Fibroblast of lung (primary cell): Measurements from ENCODE around the gene PPAT. TPM values are rescaled to one million over a fixed set of nuclear protein-coding genes. Genes with fewer than 3 reads are reported as not detected.

Experiments
- DNase-seq, 2 donors: peaks; one replicate each; pipeline versions ENCODE4 v3.0.0 to v3.0.0-alpha.2; 2010; ENCODE audit warnings: low read depth in 2 of 2
- H2AFZ ChIP-seq: 2 replicates; pipeline ENCODE4 v1.5.1; 2012; ENCODE audit warnings: low read length, control low read depth, inconsistent platforms
- H3K27ac ChIP-seq: 2 replicates; pipeline ENCODE4 v1.5.1; 2011; ENCODE audit warnings: low read length, control low read depth; ENCODE audit not compliant: insufficient read depth
- H3K27me3 ChIP-seq: 2 replicates; pipeline ENCODE4 v1.5.1; 2011; ENCODE audit warnings: mild to moderate bottlenecking, low read length; ENCODE audit not compliant: control insufficient read depth, insufficient read depth
- H3K36me3 ChIP-seq: 2 replicates; pipeline ENCODE4 v1.5.1; 2011; ENCODE audit warnings: low read length; ENCODE audit not compliant: control insufficient read depth, insufficient read depth
- H3K4me1 ChIP-seq: 2 replicates; pipeline ENCODE4 v1.5.1; 2011; ENCODE audit warnings: low read length; ENCODE audit not compliant: control insufficient read depth, insufficient read depth; ENCODE audit errors: extremely low read depth
- H3K4me2 ChIP-seq: 2 replicates; pipeline ENCODE4 v1.5.1; 2011; ENCODE audit warnings: low read length, control low read depth; ENCODE audit not compliant: insufficient read depth; ENCODE audit errors: extremely low read depth
- H3K4me3 ChIP-seq, 4 experiments: fragments of 200-600 bp in 1 of 4; sonication (generic) in 1 of 4; replicated peaks in 1 of 4; 2 replicates each; pipeline ENCODE4 v1.5.1; 2011 to 2016; ENCODE audit warnings: low read length in 4 of 4, low read depth in 3 of 4, mild to moderate bottlenecking in 3 of 4, control low read depth in 2 of 4, inconsistent platforms in 1 of 4, mixed read lengths in 1 of 4; ENCODE audit not compliant: insufficient read depth in 1 of 4; ENCODE audit errors: control extremely low read depth in 1 of 4
- H3K79me2 ChIP-seq: 2 replicates; pipeline ENCODE4 v1.5.1; 2012; ENCODE audit warnings: mild to moderate bottlenecking, low read length, inconsistent platforms; ENCODE audit not compliant: control insufficient read depth, insufficient read depth
- H3K9ac ChIP-seq: 2 replicates; pipeline ENCODE4 v1.5.1; 2011; ENCODE audit warnings: mild to moderate bottlenecking, low read length, control low read depth; ENCODE audit not compliant: insufficient read depth
- H3K9me3 ChIP-seq: 2 replicates; pipeline ENCODE4 v1.5.1; 2012; ENCODE audit warnings: low read depth, low read length; ENCODE audit not compliant: control insufficient read depth, insufficient read depth
- H4K20me1 ChIP-seq: 2 replicates; pipeline ENCODE4 v1.5.1; 2011; ENCODE audit warnings: low read length; ENCODE audit not compliant: control insufficient read depth, insufficient read depth; ENCODE audit errors: extremely low read depth
- CTCF ChIP-seq, 2 donors: IDR thresholded peaks in 1 of 2; conservative IDR thresholded peaks in 1 of 2; 1 replicate in 1 of 2; 2 replicates in 1 of 2; pipeline ENCODE4 v1.5.1; 2011 to 2012; ENCODE audit warnings: low read length in 2 of 2, control low read depth in 1 of 2, inconsistent platforms in 1 of 2, low read depth in 1 of 2, mild to moderate bottlenecking in 1 of 2
- EZH2 ChIP-seq: IDR thresholded peaks from 2 replicates; pipeline ENCODE4 v1.5.1; 2012; ENCODE audit warnings: low read length, control low read depth, mild to moderate bottlenecking; ENCODE audit errors: missing control alignments
- polyA plus RNA-seq, 2 donors: library from polyadenylated mRNA; depleted of rRNA in 1 of 2; stranded (reverse) in 1 of 2; unstranded in 1 of 2; fragments of >200 nt; gene quantifications; 2 replicates each; pipeline ENCODE4 v1.2.1, GENCODE V29; 2011 to 2012; ENCODE audit warnings: missing spikeins in 1 of 2
- total RNA-seq: library from RNA; depleted of rRNA; stranded (reverse); fragments of >200 nt; gene quantifications from 2 replicates; pipeline ENCODE4 v1.2.1, GENCODE V29; 2014

The PPAT gene
- total and polyA plus RNA-seq, 2 donors (not counting 1 experiment from before 2014, with no cell fraction given) = 8.6 to 14.9 TPM

GRCh38 chr4:56360071-56360470 lies 75.3 kb downstream of the PPAT start:
- Histone ChIP-seq H3K79me2 (no peaks in the 10 kb centered on the region), H4K20me1 (no peaks in the 10 kb centered on the region), H3K9me3 (no peaks in the 10 kb centered on the region), H3K4me1 (no peaks in the 10 kb centered on the region), H3K4me3 (no peak overlapping the region), H3K4me2 (no peak overlapping the region), H2AFZ (no peak overlapping the region), H3K27ac (no peak overlapping the region), H3K27me3 (no peaks in the 10 kb centered on the region), H3K36me3 (no peaks in the 10 kb centered on the region), H3K9ac (no peak overlapping the region)
- DNase-seq = peak; percentile 16 to 39
- TF ChIP-seq EZH2 (no peak), CTCF (conservative IDR thresholded peaks at IDR 0.05 in 1 of 2, IDR thresholded peaks at IDR 0.05 in 1 of 2; ENCODE audit: low read depth in 1 of 2, low read length in 2 of 2) (no peak)

- no peak for DNase-seq
- no peaks in the 10 kb centered on the region for H3K36me3 ChIP-seq
- H2AFZ ChIP-seq = no peak overlapping the region
- H3K4me3 ChIP-seq = no peak overlapping the region
- no peak overlapping the region for H3K27ac ChIP-seq
- H3K9me3 ChIP-seq = no peaks in the 10 kb centered on the region
- no peak overlapping the region for H3K9ac ChIP-seq
- no peak for TF ChIP-seq EZH2
- no peak for TF ChIP-seq CTCF (conservative IDR thresholded peaks at IDR 0.05 in 1 of 2, IDR thresholded peaks at IDR 0.05 in 1 of 2; ENCODE audit: low read depth in 1 of 2, low read length in 2 of 2)
- no peak overlapping the region for H3K4me2 ChIP-seq
- H3K79me2 ChIP-seq = no peaks in the 10 kb centered on the region
- H3K27me3 ChIP-seq = no peaks in the 10 kb centered on the region
- H3K4me1 ChIP-seq = no peaks in the 10 kb centered on the region
- no peaks in the 10 kb centered on the region for H4K20me1 ChIP-seq
These were observed 78.8 kb downstream of the PPAT start for GRCh38 chr4:56356650-56357049.

- no peak for TF ChIP-seq CTCF (conservative IDR thresholded peaks at IDR 0.05 in 1 of 2, IDR thresholded peaks at IDR 0.05 in 1 of 2; ENCODE audit: low read depth in 1 of 2, low read length in 2 of 2)
- no peak for TF ChIP-seq EZH2
- no peaks in the 10 kb centered on the region for H3K79me2 ChIP-seq
- H3K36me3 ChIP-seq = no peaks in the 10 kb centered on the region
- H3K4me1 ChIP-seq = no peaks in the 10 kb centered on the region
- no peak overlapping the region for H3K9ac ChIP-seq
- peak in 1 of 2 donors; percentile 4 for DNase-seq
- H3K4me3 ChIP-seq = no peak overlapping the region
- no peak overlapping the region for H3K4me2 ChIP-seq
- H4K20me1 ChIP-seq = no peaks in the 10 kb centered on the region
- no peak overlapping the region for H3K27ac ChIP-seq
- no peak overlapping the region for H2AFZ ChIP-seq
- H3K9me3 ChIP-seq = no peaks in the 10 kb centered on the region
- no peaks in the 10 kb centered on the region for H3K27me3 ChIP-seq
These were observed 86.8 kb downstream of the PPAT start for GRCh38 chr4:56348576-56348975.
